Endodermal cell (in vitro differentiated cells): Measurements from ENCODE around the gene FNDC1. TPM values are rescaled to one million over a fixed set of nuclear protein-coding genes. Genes with fewer than 3 reads are reported as not detected.

Experiments
- DNase-seq: peaks from one replicate; pipeline ENCODE4 v3.0.0-alpha.2; 2017
- H3K27ac ChIP-seq: 2 replicates; pipeline ENCODE4 v1.5.1; 2013; ENCODE audit warnings: mild to moderate bottlenecking, low read depth, low read length, moderate library complexity
- H3K27me3 ChIP-seq: 2 replicates; pipeline ENCODE4 v1.6.1; 2013; ENCODE audit warnings: mild to moderate bottlenecking, low read length, moderate library complexity; ENCODE audit not compliant: insufficient read depth, control insufficient read depth, poor library complexity, severe bottlenecking
- H3K36me3 ChIP-seq: 2 replicates; pipeline ENCODE4 v1.7.0; 2013; ENCODE audit warnings: mild to moderate bottlenecking, low read length, moderate library complexity; ENCODE audit not compliant: control insufficient read depth, insufficient read depth
- H3K4me1 ChIP-seq: one replicate; pipeline ENCODE4 v1.7.0; 2013; ENCODE audit warnings: low read length; ENCODE audit not compliant: control insufficient read depth, insufficient read depth
- H3K4me3 ChIP-seq: 2 replicates; pipeline ENCODE4 v1.5.1; 2013; ENCODE audit warnings: mild to moderate bottlenecking, low read length, moderate library complexity
- H3K9ac ChIP-seq: 2 replicates; pipeline ENCODE4 v1.6.1; 2013; ENCODE audit warnings: mild to moderate bottlenecking, low read length, moderate library complexity; ENCODE audit not compliant: poor library complexity, severe bottlenecking; ENCODE audit errors: extremely low read depth
- H3K9me3 ChIP-seq: 2 replicates; pipeline ENCODE4 v1.6.1; 2013; ENCODE audit warnings: mild to moderate bottlenecking, low read length, moderate library complexity; ENCODE audit not compliant: control insufficient read depth
- H3K27ac Mint-ChIP-seq: 2 replicates; pipeline ENCODE4 v1.8.0; 2020; ENCODE audit warnings: mixed read lengths
- H3K27me3 Mint-ChIP-seq: 2 replicates; pipeline ENCODE4 v1.8.0; 2021; ENCODE audit warnings: mild to moderate bottlenecking, mixed read lengths; ENCODE audit not compliant: insufficient read depth
- H3K36me3 Mint-ChIP-seq: 2 replicates; pipeline ENCODE4 v1.8.0; 2020; ENCODE audit warnings: low read depth, mixed read lengths
- H3K4me1 Mint-ChIP-seq: 2 replicates; pipeline ENCODE4 v1.8.0; 2020; ENCODE audit warnings: mixed read lengths
- H3K4me3 Mint-ChIP-seq: 2 replicates; pipeline ENCODE4 v1.8.0; 2020; ENCODE audit warnings: mild to moderate bottlenecking, moderate library complexity, mixed read lengths
- H3K9me3 Mint-ChIP-seq: 2 replicates; pipeline ENCODE4 v1.8.0; 2020; ENCODE audit warnings: mild to moderate bottlenecking, mixed read lengths
- CTCF ChIP-seq: fragments of 200-600 bp; sonication (generic); conservative IDR thresholded peaks from 2 replicates; pipeline ENCODE4 v1.5.0; 2021; ENCODE audit warnings: antibody characterized with exemption, mild to moderate bottlenecking
- WGBS, 2 experiments: methylation state at CpG; one replicate each; pipeline versions ENCODE4 v1.1.5 to v1.1.7; 2013; ENCODE audit warnings: missing lambda C conversion rate in 2 of 2, mixed read lengths in 1 of 2; ENCODE audit not compliant: insufficient coverage in 1 of 2, insufficient read length in 1 of 2; 5-methylcytosine and 5-hydroxymethylcytosine counted together
- total RNA-seq, 2 donors: library from RNA; stranded (reverse); fragmentation: NEBNext Ultra II Directional in 1 of 2; extraction: Animal tissue kit (Norgen Biotek cat#: 25700) in 1 of 2; gene quantifications; 2 replicates in 1 of 2; 3 replicates in 1 of 2; pipeline ENCODE4 v1.2.1, GENCODE V29; 2021

The FNDC1 gene
- total RNA-seq, 2 donors from 2014 or later = 0.55 to 0.62 TPM

- Histone ChIP-seq H3K9ac (no peak overlapping the region), H3K4me3 (no peak overlapping the region), H3K4me1 (no peaks in the 10 kb centered on the region), H3K9me3 (no peaks in the 10 kb centered on the region), H3K27me3 (peaks cover 12% of the 10 kb centered on the region), H3K27ac (no peak overlapping the region), H3K36me3 (no peaks in the 10 kb centered on the region)
- no peak for DNase-seq
- no peak overlapping the region for H3K27ac Mint-ChIP-seq
- no peaks in the 10 kb centered on the region for H3K9me3 Mint-ChIP-seq
- peaks cover 4% of the 10 kb centered on the region for H3K4me1 Mint-ChIP-seq
- peaks cover 16% of the 10 kb centered on the region for H3K27me3 Mint-ChIP-seq
- H3K36me3 Mint-ChIP-seq = no peaks in the 10 kb centered on the region
- 84 to 87% methylated on average over 8 to 9 of the region's 9 CpGs for WGBS, 2 experiments
- TF ChIP-seq CTCF = no peak
- H3K4me3 Mint-ChIP-seq = no peak overlapping the region
Measured at GRCh38 chr6:159203304-159204005, 34.3 kb downstream of the FNDC1 start.

GRCh38 chr6:159204605-159205004 is 35.4 kb downstream of the FNDC1 start:
- H3K27ac ChIP-seq = no peak overlapping the region
- no peaks in the 10 kb centered on the region for H3K9me3 Mint-ChIP-seq
- H3K27ac Mint-ChIP-seq = no peak overlapping the region
- H3K36me3 ChIP-seq = no peaks in the 10 kb centered on the region
- no peak overlapping the region for H3K4me3 Mint-ChIP-seq
- WGBS, 2 experiments = 88 to 100% methylated on average over 2 to 3 of the region's 3 CpGs
- no peak overlapping the region for H3K9ac ChIP-seq
- H3K36me3 Mint-ChIP-seq = no peaks in the 10 kb centered on the region
- peaks cover 16% of the 10 kb centered on the region for H3K27me3 Mint-ChIP-seq
- H3K4me1 Mint-ChIP-seq = no peaks in the 10 kb centered on the region
- H3K4me3 ChIP-seq = no peak overlapping the region
- no peak for DNase-seq
- no peak for TF ChIP-seq CTCF
- H3K9me3 ChIP-seq = no peaks in the 10 kb centered on the region
- H3K4me1 ChIP-seq = no peaks in the 10 kb centered on the region
- H3K27me3 ChIP-seq = peaks cover 12% of the 10 kb centered on the region

GRCh38 chr6:159212028-159212427 is 42.8 kb downstream of the FNDC1 start:
- Mint-ChIP-seq H3K4me3 (no peak overlapping the region), H3K27me3 (peaks cover 5% of the 10 kb centered on the region), H3K27ac (no peak overlapping the region), H3K9me3 (no peaks in the 10 kb centered on the region), H3K4me1 (no peaks in the 10 kb centered on the region), H3K36me3 (no peaks in the 10 kb centered on the region)
- no peak overlapping the region for H3K4me3 ChIP-seq
- DNase-seq = no peak
- no peaks in the 10 kb centered on the region for H3K9me3 ChIP-seq
- WGBS, 2 experiments = 88 to 95% methylated on average over 3 to 4 of the region's 4 CpGs
- TF ChIP-seq CTCF = no peak
- H3K36me3 ChIP-seq = no peaks in the 10 kb centered on the region
- no peaks in the 10 kb centered on the region for H3K4me1 ChIP-seq
- no peaks in the 10 kb centered on the region for H3K27me3 ChIP-seq
- no peak overlapping the region for H3K27ac ChIP-seq
- no peak overlapping the region for H3K9ac ChIP-seq
